GM19397 (cell line): ENCODE results near the gene TRIM8.
"Not testable (repeated sequence)": the region's sequence is repeated elsewhere in the genome, so short reads cannot be mapped to it uniquely, and the experiment has no call there.

Experiments used
- ATAC-seq: cut with Tn5 transposase; IDR thresholded peaks from one replicate; pipeline ENCODE4 v1.9.1; 2021; ENCODE audit warnings: mild to moderate bottlenecking, moderate library complexity; ENCODE audit not compliant: unreplicated experiment

TRIM8 gene

DNA sequence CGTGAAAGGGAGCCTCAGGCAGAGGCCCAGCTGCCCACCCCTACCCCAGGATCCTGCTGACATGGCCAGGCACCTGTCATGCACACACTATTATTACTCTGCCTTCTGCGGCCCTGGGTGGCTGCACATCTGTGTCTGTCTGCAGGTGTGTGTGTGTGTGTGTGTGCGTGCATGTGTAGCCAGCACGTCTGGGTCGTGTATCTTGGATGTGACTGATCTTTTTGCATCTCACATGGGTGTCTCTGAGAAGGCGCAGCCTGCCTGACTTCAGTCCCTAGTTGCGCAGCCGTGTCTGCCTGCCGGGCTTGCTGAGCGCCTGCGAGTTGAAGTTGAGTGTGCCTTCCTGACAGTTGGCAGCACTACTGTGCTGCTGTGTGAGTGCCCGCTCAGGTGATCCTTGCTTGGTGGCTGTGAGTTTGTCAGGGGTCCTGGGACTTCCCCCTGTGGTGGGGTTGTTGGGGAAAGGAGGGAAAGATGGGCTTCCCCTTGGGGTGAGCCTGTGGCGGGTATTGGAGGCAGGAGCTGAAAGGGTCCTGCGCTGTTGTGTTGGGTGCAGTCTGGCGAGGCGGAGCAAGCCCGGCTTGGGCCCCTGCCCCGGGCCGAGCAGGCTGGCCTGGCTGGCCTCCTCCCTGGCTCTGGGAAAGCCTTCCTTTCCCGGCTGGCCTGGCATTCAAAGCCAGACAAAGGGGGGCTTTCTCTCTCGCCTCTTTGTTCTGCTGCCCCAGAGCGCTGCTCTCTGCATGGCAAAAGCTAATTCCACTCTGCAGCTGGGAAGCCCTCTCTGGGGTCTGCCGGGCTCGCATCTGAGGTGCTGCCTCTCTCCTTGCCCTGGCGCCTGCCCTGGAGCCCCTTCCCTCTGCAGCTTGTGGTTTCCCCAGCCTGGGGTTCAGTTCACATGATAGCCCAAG lies 4.9 kb downstream of the TRIM8 start:
- no peak for ATAC-seq

DNA sequence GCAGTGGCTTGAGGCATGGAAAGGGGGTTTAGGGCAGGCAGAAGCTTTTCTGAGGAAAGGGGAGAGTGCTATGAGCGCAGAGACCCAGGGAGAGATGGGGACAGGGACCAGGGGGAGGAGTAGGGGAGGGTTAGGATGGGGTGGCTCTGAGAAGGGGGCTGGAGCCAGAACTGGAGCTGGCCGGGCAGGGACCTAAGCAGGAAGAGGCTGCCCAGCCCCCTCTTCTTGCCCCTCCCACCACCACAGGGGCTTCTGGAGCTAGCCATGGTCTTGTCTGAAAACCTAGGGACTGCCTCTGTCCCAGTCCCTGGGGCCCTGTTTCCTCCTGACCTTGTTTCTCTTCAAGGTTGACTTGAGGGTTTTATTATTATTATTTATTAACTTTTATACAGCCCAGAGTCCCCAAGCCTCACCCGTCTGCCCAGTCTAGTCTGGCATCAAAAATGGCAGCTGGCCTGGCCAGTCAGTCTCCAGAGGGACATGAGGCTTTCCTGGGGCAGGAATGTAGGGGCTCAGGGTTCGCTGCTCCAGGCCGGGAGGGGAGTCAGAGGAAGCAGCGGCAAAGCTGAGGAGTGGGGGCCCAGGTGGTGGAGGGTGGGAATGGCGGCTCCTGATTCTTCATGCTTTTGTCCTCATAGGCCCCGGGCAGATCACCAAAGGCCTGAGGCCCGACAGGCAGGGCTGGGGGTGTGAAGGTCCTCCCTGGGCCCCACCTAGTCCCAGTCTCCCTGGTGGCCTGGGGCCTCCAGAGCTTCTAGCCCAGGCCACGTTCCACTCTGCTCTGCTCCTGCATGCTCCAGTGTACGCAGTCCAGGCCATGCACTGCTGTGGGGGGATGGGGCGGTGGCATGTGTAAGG lies 5.7 kb downstream of the TRIM8 start:
- ATAC-seq, result no peak

DNA sequence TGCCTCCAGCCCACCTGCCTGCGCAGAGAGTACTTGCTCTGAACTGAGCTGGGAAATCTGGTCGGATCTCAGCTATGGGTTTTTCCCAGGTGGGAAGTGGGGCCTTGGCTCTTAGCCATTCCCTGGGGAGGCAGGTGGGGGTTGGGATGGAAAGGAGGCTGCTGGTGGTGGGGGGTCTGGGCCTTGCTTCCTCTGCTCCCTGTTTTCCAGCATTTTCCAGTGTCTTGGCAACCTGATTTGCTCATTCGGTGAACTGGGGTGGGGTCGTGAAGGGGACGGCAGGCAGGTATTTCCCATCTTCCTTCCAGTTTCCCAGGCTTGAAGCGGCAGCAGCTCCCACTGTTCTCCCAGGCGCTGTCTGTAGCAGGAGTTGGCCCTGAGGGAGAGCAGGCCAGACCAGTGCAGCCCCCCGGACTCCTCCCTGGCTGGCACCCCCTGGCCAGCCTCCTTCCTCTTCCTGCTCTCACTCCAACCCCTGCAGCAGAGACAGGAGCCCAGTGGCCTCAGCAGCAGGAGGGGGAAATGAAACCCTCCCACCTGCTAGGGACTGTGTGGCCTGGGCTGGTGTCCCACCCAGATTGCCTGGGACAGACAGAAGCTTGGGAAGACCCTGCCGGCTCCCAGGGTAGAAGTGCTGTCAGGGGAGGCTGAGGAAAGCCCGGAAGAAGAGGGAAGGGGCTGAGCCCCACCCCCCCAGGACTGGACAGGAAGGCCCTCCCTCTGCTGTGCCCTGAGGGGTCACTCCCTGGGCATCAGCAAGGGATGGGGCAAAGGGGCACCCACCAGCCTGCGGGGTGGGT lies 6.6 kb downstream of the TRIM8 start:
- no peak for ATAC-seq

DNA sequence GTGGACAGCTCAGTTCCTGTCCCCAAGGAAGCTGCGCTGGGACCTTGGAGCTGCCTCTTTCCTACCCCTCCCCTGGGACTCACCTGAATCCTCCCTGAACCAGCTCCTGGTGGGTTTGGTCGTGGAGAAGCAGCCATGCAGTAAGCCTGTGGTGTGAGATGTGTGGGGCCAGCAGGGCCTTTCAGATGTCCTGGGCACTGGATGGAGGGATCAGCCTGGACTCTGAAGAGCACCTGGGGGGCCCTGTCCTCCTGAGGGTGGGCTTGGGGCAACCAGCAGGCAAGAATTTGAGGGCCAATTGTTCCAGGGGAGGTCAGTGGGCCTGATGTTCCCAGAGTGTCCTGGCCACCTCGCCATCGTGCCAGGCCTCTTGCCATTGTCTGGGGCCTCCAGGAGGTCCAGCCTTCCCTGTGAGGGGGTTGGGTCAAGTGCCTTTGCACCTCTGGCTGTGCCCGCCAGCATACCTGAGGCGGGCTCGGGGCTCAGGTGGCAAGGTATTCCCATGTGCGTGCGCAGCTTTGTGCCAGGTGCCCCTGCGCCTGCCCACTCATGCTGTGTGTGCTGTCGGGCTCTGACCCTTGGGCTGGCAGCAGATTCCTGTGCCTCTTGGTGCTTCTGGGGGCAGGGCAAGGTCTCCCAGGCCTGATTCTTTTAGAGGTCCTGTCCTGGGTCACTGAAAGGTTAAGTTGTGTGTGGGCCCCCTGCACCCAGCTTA lies 7.3 kb downstream of the TRIM8 start:
- no peak for ATAC-seq

DNA sequence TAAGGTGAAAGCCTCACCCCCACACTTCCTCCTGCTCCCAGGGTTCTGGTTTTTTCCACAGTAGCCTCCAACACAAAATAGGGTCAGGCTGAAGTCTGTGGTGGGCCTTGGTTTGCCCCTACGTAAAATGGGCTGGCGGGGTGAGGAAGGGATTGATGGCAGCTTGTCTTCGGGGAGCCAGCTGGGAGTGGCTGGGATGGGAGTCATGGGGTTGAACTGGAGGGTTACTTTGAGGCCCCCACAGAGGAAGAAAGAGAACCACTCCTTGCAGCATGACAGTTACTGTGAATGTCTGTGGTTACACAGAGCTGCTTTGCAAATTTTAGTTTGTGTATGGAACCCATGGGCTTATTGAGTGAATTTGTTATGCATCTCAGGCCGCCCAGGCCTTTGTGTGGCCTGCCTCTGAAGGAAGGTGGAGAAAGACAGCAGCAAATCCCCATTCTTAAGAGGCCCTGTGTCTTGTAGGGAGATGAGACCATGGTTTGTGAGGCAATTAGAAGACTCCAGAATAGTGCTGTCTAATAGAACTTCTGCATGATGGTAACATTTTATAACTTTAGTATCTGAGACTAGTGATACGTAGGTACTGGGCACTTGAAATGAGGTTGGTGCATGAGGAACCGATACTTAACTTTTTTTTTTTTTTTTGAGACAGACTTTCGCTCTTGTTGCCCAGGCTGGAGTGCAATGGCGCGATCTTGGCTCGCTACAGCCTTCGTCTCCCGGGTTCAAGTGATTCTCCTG lies 8.1 kb downstream of the TRIM8 start:
- ATAC-seq, result peak; percentile 32

DNA sequence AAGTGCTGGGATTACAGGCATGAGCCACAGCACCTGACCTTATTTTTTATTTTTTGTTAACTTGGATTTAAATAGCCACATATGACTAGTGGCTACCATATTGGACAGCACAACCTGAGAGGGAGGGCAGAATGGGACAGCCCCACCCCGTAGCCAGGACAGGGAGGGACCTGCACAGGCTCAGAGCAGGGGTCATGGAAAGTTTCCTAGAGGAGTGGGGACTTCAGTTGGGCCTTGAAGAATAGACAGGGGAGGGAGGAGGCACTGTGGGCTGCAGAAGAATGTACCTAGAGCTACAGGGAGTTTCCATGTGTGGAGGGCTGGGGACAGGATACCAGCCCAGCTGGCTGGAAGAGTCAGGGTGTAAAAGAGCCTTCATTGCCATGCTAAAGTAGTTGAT lies 8.8 kb downstream of the TRIM8 start:
- no peak for ATAC-seq

DNA sequence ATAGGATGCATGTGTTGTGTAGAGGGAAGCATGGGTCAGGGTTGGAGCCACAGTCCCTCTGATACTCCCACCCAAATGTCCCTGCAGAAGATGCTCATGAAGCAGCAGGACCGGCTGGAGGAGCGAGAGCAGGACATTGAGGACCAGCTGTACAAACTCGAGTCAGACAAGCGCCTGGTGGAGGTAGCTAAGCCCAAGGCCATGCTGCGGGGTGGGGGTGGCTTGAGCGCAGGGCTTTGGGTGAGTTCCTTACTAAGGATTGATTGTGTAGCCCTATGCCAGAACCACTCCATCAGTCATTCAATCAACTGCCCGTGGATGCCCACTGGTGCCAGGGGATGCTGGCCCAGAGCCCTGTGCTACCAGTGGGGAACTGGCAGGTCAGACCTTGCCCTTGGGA lies 10.3 kb downstream of the TRIM8 start:
- ATAC-seq, result no peak

DNA sequence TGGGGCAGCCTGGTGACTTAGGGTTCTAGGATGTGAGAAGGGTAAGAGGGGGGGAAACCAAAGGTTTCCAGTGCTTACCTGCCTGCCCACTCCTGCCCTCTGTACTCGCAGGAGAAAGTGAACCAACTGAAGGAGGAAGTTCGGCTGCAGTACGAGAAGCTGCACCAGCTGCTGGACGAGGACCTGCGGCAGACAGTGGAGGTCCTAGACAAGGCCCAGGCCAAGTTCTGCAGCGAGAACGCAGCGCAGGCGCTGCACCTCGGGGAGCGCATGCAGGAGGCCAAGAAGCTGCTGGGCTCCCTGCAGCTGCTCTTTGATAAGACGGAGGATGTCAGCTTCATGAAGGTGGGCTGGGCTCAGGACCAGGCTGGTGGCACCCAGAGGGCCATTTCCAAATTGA lies 10.7 kb downstream of the TRIM8 start:
- no peak for ATAC-seq

DNA sequence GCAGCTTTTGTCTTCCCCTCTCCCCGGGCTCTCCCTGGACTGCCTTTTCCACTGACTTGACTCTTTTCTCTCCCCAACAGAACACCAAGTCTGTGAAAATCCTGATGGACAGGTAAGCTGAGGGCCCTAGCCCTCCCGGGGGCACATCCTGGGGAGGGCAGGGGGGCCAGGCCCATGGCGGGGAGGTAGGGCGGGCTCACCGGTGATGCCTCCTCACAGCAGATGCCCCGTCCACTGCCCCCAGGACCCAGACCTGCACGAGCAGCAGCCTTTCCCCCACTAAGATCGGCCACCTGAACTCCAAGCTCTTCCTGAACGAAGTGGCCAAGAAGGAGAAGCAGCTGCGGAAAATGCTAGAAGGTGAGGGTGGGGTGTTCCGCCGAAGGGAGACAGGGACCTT lies 11.7 kb downstream of the TRIM8 start:
- ATAC-seq, result no peak

DNA sequence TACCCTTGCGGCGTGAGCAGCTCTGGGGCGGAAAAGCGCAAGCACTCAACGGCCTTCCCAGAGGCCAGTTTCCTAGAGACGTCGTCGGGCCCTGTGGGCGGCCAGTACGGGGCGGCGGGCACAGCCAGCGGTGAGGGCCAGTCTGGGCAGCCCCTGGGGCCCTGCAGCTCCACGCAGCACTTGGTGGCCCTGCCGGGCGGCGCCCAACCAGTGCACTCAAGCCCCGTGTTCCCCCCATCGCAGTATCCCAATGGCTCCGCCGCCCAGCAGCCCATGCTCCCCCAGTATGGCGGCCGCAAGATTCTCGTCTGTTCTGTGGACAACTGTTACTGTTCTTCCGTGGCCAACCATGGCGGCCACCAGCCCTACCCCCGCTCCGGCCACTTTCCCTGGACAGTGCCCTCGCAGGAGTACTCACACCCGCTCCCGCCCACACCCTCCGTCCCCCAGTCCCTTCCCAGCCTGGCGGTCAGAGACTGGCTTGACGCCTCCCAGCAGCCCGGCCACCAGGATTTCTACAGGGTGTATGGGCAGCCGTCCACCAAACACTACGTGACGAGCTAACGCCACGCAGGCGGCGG lies 12.6 kb downstream of the TRIM8 start:
- no peak for ATAC-seq

DNA sequence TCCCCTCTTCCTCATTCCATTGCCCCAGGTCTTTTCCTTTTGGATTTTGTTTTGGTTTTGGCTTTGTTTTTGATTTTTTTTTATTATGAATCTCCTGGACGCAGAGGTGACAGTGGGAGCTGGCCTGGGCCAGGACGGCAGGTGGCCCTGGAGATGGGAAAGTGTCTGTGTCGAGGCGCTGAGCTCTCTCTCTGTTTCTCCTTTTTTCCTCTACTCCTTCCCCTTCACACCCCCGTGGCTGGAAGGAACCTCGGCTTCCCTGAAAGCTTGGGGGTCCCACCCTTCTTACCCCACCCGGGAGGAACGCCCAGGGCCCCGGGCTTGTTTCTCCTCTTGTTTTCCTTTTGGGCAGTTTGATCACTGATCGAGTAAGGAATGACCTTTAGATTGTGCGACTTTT lies 13.2 kb downstream of the TRIM8 start:
- ATAC-seq, result no peak

DNA sequence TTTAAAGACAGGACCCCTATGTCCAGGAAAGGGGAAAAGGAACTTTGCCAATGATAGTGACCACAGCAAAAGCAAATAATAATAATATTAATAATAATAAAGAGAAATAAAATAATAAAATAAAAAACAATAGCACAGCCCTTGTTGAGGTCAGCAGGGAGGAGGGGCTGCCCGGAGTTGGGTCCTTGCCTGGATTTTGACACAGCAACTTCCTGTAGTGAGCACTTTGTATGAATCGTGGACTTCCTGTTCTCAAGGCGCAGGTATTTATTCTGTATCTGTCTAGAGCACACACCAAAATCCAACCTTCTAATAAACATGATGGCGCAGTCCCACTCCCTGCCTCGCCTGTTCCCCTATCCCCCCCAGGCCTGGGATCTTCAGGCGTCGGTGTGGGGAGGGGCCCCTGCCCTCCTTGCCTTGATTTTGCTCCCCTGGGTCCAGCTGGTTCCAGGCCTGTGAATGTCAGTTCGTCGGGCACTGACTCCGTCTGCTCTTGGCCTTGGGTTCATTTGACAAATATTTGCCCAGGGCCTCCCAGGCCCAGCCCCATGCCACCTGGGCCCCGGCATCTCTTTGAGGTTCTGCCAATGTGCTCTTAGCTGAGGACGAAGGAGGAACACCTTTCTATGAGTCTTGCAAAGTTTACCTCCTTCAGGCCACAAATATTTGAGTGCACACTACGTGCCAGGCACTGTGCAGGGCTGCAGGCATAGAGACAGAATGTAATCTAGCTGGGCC lies 13.9 kb downstream of the TRIM8 start:
- no peak for ATAC-seq

DNA sequence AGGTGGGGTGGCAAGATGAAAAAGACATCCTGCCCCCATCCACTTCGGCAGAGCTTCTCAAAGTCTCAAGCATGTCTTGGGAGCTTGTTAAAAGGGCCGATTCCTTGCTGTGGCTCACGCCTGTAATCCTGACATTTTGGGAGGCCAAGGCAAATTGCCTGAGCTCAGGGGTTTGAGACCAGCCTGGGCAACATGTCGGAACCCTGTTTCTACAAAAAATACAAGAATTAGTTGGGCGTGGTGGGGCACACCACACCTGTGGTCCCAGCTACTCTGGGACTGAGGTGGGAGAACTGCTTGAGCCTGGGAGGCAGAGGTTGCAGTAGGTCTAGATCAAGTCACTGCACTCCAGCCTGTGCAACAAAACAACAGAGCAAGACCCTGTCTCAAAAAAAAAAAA lies 14.5 kb downstream of the TRIM8 start:
- ATAC-seq, result no peak

DNA sequence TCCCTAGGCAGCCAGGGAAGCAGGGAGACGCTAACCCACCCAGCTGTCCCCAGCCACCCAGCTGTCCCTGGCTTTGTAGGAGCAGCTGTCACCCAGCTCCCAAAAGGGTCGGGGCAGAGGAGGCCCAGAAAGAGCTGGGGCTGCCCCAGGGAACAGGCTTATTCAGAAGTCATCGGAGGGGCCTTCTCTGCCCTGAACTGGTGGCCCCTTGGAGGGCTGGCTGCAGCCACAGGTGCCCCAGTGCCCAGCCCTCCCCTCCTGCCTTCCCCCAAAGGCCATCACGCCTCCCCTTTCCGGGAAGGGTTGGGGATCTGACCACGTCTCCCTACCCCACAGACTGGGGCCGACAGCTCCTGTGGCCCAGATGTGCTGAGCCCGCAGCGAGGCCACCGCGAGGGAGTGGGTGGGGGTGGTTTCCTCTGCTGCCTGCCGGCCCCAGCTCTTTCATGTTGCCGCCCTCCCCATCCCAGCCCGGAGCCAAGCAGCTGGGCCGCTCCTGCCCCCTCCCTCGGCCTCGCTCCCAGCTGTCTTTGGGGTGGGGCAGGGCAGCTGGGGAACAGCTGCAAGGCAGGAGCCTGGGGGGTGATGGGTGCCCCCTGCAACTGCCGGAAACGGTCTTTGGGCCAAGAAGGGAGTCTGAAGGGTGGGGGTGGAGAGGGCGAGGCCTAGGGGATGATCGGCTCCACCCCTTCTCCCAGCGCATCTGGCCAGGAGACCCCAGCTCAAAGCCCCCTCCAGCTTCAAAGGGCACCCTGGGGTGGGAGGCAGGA lies 16.8 kb downstream of the TRIM8 start:
- ATAC-seq, result peak; percentile 79

DNA sequence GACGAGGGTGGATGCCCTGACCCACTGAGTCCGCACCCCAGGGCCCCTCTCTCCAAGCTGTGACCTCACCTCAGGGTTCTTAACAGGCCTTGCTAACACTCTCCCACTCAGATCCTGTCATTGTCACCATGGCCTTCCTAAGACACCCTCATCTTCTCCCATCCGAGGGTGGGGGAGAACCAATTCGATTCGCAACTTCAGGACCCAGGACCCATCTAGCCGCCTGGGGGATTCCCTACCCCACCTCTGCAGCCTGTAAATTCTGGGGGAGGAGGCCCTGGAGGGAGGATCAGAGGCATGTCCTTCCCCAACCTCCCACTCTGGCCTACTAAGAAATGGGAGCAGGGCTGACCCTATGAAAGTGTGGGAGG lies 17.4 kb downstream of the TRIM8 start:
- no peak for ATAC-seq

DNA sequence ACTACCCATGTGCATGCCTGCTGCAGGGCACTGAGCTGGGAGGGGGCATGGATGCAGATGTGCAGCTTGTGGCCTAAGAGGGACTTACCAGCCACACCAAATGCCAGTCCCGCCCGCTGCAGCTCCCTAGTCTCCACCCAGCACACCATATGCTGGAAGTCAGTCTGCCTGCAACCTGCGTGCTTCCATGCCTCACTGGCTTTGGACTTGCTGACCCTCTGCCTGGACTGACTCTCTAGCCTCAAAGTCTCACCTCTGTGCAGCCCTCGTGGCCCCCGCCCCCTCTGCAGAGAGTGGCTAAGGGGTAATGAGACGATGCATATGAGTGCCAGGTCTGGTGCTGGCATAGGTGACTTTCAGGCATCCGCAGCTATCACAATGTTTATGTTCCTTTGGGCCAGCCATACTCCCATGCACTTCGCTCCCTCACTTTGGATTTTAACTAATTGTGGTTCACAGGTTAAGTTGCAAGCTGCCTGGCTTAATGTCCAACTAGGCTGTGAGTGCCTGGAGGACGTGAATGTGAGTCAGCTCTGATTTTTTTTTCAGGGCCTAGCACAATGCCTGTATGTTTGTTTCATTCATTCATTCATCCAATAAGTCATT lies 21.7 kb downstream of the TRIM8 start:
- ATAC-seq, result no peak

DNA sequence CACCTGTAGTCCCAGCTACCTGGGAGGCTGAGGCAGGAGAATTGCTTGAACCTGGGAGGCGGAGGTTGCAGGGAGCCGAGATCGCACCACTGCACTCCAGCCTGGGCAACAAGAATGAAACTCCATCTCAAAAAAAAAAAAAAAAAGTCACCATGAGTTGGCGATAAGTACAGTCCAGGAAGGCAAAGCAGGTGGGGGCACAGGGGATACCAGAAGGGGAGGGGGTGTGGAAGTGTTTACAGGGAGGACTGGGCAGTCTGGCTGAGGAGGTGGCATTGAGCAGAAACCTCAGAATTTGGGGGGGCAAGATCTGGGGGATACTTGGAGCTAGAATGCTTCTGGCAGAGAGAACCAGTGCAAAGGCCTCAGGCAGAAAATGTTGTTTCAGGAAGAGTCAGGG lies 23.1 kb downstream of the TRIM8 start:
- ATAC-seq, result not testable (repeated sequence)
